Inflammatory macrophage (primary cell): ENCODE data around the gene COBL.

ENCODE experiments used
- DNase-seq, 2 donors: peaks; one replicate each; pipeline ENCODE4 v3.0.0-alpha.2; 2020 to 2022
- total RNA-seq, 18 experiments: gene quantifications; one replicate each; lab custom pipeline; 2026; ENCODE audit warnings: mixed read lengths in 6 of 18, inconsistent platforms in 2 of 18; lab: John Stamatoyannopoulos, UW

Gene COBL
- total RNA-seq: 0.21 to 2.8 (median 1.2) reads per million in 18 experiments

- no peak for DNase-seq
These were observed at the start of gene COBL for GRCh38 chr7:51316666-51317581. COBL (minus strand) TSS chr7:51316809; CDS start chr7:51316633, 176 bp downstream.

GRCh38 chr7:51366172-51366728 is 49.6 kb upstream of the COBL start:
- DNase-seq: no peak

- no peak for DNase-seq
These were observed 41.2 kb upstream of the COBL start for GRCh38 chr7:51357821-51358220.

GRCh38 chr7:51356849-51357516 is 40.4 kb upstream of the COBL start:
- no peak for DNase-seq

GRCh38 chr7:51354897-51355296 is 38.3 kb upstream of the COBL start:
- no peak for DNase-seq

- no peak for DNase-seq
These were observed 37.8 kb upstream of the COBL start for GRCh38 chr7:51354434-51354833.

GRCh38 chr7:51352174-51353100 is 35.8 kb upstream of the COBL start:
- DNase-seq: no peak

GRCh38 chr7:51351661-51352060 is 35.1 kb upstream of the COBL start:
- no peak for DNase-seq

GRCh38 chr7:51350546-51350896 is 33.9 kb upstream of the COBL start:
- DNase-seq: no peak

GRCh38 chr7:51349820-51350545 is 33.4 kb upstream of the COBL start:
- DNase-seq: no peak

GRCh38 chr7:51346126-51346525 is 29.5 kb upstream of the COBL start:
- no peak for DNase-seq

- DNase-seq: no peak
These were observed 28.0 kb upstream of the COBL start for GRCh38 chr7:51344406-51345138.

- no peak for DNase-seq
These were observed 24.3 kb upstream of the COBL start for GRCh38 chr7:51340936-51341335.

GRCh38 chr7:51340029-51340838 is 23.6 kb upstream of the COBL start:
- no peak for DNase-seq

GRCh38 chr7:51335057-51335456 is 18.4 kb upstream of the COBL start:
- no peak for DNase-seq

GRCh38 chr7:51329696-51330263 is 13.2 kb upstream of the COBL start:
- no peak for DNase-seq

GRCh38 chr7:51328351-51328801 is 11.8 kb upstream of the COBL start:
- no peak for DNase-seq

- DNase-seq: no peak
These were observed 10.7 kb upstream of the COBL start for GRCh38 chr7:51327287-51327717.

- DNase-seq: no peak
These were observed 10.2 kb upstream of the COBL start for GRCh38 chr7:51326656-51327286.
